Cardiac muscle cell (in vitro differentiated cells and primary cell): ENCODE results near the gene PURB. TPM values are rescaled to one million over a fixed set of nuclear protein-coding genes. Genes with fewer than 3 reads are reported as not detected.

Experiments used
- DNase-seq, 2 donors: peaks; one replicate each; pipeline versions ENCODE4 v3.0.0 to v3.0.0-alpha.2; 2010 to 2017; ENCODE audit warnings: low read depth in 1 of 2, low spot score in 1 of 2
- H3K27ac ChIP-seq: fragments of 200-600 bp; sonication (generic); 2 replicates; pipeline ENCODE4 v1.5.1; 2016
- H3K27me3 ChIP-seq: fragments of 200-600 bp; sonication (generic); 2 replicates; pipeline ENCODE4 v1.6.0; 2016; ENCODE audit warnings: control low read depth
- H3K36me3 ChIP-seq: fragments of 200-600 bp; sonication (generic); 2 replicates; pipeline ENCODE4 v1.5.1; 2016; ENCODE audit warnings: control low read depth
- H3K4me1 ChIP-seq: fragments of 200-600 bp; sonication (generic); 2 replicates; pipeline ENCODE4 v1.8.1; 2017; ENCODE audit warnings: low read depth, mild to moderate bottlenecking, mixed run types
- H3K4me3 ChIP-seq: fragments of 200-600 bp; sonication (generic); 2 replicates; pipeline ENCODE4 v1.5.1; 2016; ENCODE audit warnings: mild to moderate bottlenecking
- H3K9me3 ChIP-seq: fragments of 200-600 bp; sonication (generic); 2 replicates; pipeline ENCODE4 v1.5.1; 2017; ENCODE audit warnings: low read depth, mild to moderate bottlenecking, control low read depth
- polyA plus RNA-seq: library from polyadenylated mRNA; unstranded; fragments of >200 nt; fragmentation: Nextera tagmentation; extraction: Ambion mirVana; gene quantifications from 2 replicates; pipeline ENCODE4 v1.2.1, GENCODE V29; 2016
- total RNA-seq: library from RNA; depleted of rRNA; stranded (reverse); fragments of >200 nt; gene quantifications from 2 replicates; pipeline ENCODE4 v1.2.3, GENCODE V29; 2016
- TF ChIP-seq, protein P1 (sequence below): IDR thresholded peaks from 2 replicates; pipeline ENCODE4 v1.5.1; 2012; ENCODE audit warnings: low read depth, mild to moderate bottlenecking, low read length

Gene PURB
- total and polyA plus RNA-seq, 2 experiments from 2014 or later = 3.3 to 27.9 TPM

- Histone ChIP-seq H3K27ac (peak overlapping the region; percentile 100), H3K27me3 (no peaks in the 10 kb centered on the region), H3K36me3 (peaks cover 3% of the 10 kb centered on the region), H3K4me1 (peaks cover 37% of the 10 kb centered on the region), H3K4me3 (peak overlapping the region; percentile 71), H3K9me3 (no peaks in the 10 kb centered on the region)
- DNase-seq = peak; percentile 77 to 83
- TF ChIP-seq, protein P1, sequence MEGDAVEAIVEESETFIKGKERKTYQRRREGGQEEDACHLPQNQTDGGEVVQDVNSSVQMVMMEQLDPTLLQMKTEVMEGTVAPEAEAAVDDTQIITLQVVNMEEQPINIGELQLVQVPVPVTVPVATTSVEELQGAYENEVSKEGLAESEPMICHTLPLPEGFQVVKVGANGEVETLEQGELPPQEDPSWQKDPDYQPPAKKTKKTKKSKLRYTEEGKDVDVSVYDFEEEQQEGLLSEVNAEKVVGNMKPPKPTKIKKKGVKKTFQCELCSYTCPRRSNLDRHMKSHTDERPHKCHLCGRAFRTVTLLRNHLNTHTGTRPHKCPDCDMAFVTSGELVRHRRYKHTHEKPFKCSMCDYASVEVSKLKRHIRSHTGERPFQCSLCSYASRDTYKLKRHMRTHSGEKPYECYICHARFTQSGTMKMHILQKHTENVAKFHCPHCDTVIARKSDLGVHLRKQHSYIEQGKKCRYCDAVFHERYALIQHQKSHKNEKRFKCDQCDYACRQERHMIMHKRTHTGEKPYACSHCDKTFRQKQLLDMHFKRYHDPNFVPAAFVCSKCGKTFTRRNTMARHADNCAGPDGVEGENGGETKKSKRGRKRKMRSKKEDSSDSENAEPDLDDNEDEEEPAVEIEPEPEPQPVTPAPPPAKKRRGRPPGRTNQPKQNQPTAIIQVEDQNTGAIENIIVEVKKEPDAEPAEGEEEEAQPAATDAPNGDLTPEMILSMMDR = no peak
Observed at GRCh38 chr7:44881610-44882009, 3.7 kb downstream of the PURB start.

DNA sequence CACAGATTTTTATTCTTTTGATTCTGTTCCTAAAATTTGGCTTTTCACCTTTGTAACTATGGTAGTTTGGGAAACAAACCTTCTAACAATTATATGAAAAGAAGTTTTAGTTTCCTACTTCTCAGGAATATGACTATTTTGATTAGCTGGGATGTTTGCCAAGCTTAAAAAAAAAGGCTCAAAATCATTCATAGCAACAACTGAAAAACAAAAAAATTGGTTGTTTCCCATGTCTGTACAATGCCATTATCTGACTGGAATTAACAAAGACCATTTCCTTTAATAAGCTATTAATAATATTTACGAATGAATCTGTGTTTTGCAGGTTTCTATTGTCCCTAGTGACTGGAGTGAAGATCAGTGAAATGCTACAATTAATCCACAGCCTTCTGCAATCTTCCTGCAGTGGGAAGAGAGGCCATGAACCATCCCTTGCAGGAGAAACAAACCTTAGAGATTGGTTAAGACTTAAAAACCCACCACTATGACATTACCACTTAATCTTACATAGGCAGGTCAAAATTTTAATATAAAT is 4.2 kb downstream of the PURB start:
- Histone ChIP-seq H3K27me3 (no peaks in the 10 kb centered on the region), H3K4me3 (peak overlapping the region; percentile 71), H3K4me1 (peaks cover 35% of the 10 kb centered on the region), H3K27ac (peak overlapping the region; percentile 100), H3K36me3 (peaks cover 3% of the 10 kb centered on the region), H3K9me3 (no peaks in the 10 kb centered on the region)
- peak in 1 of 2 donors; percentile 40 for DNase-seq
- TF ChIP-seq, protein P1 = no peak

DNA sequence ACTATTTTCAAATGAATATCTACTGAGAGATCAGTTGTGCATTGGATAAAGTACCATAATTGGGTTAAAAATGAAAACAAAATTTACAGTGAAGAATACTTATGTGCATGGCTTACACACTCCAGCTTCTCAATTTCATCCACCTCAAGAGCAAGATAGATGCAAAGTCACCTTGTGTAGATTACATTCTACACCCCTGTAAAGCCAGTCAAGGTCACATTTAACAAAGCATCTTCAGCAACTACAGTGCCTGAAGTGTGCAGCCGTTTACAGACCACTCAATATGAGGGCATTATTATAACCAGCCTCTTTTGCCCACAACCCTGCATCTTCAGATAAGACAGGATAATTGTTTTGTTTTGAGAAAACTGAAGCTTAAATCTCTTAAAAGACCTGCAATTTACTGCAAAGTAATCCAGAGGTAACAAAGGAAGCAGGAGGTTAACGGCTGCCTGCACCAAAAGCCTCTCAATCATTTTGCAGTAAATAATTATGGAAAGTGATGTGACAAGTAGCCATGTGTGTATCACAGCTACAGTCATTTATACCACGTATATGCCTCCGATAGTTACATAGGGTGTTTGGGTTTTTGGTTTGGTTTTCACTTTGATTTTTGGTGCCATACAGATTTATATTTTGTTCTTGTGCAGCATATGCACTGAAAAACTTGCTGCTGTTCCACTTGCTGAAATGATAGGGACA is 4.9 kb downstream of the PURB start:
- Histone ChIP-seq H3K36me3 (peaks cover 3% of the 10 kb centered on the region), H3K4me3 (peak overlapping the region; percentile 71), H3K27me3 (no peaks in the 10 kb centered on the region), H3K9me3 (no peaks in the 10 kb centered on the region), H3K4me1 (peaks cover 33% of the 10 kb centered on the region), H3K27ac (peak overlapping the region; percentile 100)
- TF ChIP-seq, protein P1 = no peak
- no peak for DNase-seq

DNA sequence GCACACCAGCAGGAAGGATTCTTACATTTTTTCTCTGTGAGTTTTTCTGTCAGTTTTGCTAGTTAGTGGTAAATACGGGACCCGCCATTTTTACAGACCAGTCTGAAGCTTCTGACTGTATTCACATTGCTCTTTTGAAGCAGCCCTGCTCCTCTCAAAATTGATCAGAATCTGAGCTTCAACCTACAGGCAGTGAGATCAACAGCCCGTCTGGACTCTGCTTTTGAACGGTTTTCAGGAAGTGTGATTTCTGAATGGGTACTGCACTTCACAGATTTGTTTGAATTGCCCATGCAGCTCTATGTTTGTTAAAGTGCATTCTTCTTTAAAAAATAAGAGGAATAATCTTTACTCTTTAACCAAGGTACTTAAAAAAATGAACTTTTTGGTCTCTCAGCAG is 8.9 kb downstream of the PURB start:
- H3K27ac ChIP-seq = peak overlapping the region; percentile 44
- H3K4me1 ChIP-seq = peaks cover 12% of the 10 kb centered on the region
- no peaks in the 10 kb centered on the region for H3K27me3 ChIP-seq
- no peak for DNase-seq
- H3K36me3 ChIP-seq = no peaks in the 10 kb centered on the region
- TF ChIP-seq, protein P1 = no peak
- H3K9me3 ChIP-seq = no peaks in the 10 kb centered on the region
- no peak overlapping the region for H3K4me3 ChIP-seq

DNA sequence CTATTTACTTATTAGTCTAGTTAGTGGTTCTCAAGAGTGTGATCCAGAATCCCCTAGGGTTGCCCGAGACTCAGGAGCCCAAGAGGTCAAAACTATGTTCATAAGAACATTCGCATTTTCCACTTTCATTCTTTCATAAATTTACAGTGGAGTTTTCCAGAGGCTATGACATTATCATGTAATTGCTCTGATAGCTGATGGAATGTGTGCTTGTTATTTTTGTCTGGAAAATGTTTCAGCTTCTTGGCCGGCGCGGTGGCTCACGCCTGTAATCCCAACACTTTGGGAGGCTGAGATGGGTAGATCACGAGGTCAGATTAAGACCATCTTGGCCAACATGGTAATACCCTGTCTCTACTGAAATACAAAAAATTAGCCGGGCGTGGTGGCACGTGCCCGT is 10.1 kb downstream of the PURB start:
- DNase-seq = peak in 1 of 2 donors; percentile 15
- Histone ChIP-seq H3K27ac (no peak overlapping the region), H3K36me3 (no peaks in the 10 kb centered on the region), H3K4me3 (no peak overlapping the region), H3K9me3 (no peaks in the 10 kb centered on the region), H3K4me1 (peaks cover 1% of the 10 kb centered on the region), H3K27me3 (no peaks in the 10 kb centered on the region)
- TF ChIP-seq, protein P1 = no peak
